Ovary (tissue), 3 donors: Measurements from ENCODE around the gene RPGRIP1L.

ENCODE experiments used
- EP300 ChIP-seq: sonication (generic); formaldehyde crosslinking; IDR thresholded peaks from one replicate; pipeline ENCODE4 v1.6.1; 2017; ENCODE audit warnings: antibody characterized with exemption
- POLR2A ChIP-seq: fragments of 450-650 bp; IDR thresholded peaks from one replicate; pipeline ENCODE4 v1.6.1; 2017; ENCODE audit warnings: antibody characterized with exemption, mild to moderate bottlenecking, moderate library complexity
- TF ChIP-seq, protein P1 (sequence below), 3 donors: fragments of 450-650 bp in 2 of 3; fragments of 200-600 bp in 1 of 3; IDR thresholded peaks; one replicate each; pipeline versions ENCODE4 v1.5.1 to v1.8.0; 2016 to 2022; ENCODE audit warnings: antibody characterized with exemption in 3 of 3, mild to moderate bottlenecking in 1 of 3
- donor health status: DM: no; HTN: no; CAD: no.

DNA sequence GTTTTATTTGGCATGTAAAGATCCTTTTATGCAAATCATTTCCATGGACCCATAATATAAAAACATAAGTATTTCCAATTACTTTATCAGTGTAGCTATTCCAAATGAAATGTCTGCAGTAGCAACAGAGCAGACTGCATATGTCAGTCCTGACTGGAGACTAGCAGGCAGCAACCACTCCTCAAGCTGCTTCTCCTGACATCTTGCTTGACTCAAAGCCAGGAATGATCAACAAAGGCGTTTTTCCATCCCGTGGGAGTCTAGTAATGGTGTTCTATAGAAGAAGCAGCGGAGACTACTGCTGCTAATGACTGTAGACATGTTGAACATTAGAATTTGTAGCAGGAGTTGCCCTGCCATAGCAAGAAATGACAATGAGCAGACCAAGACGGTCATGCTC, 127.4 kb downstream of the RPGRIP1L start:
- TF ChIP-seq, protein P1, sequence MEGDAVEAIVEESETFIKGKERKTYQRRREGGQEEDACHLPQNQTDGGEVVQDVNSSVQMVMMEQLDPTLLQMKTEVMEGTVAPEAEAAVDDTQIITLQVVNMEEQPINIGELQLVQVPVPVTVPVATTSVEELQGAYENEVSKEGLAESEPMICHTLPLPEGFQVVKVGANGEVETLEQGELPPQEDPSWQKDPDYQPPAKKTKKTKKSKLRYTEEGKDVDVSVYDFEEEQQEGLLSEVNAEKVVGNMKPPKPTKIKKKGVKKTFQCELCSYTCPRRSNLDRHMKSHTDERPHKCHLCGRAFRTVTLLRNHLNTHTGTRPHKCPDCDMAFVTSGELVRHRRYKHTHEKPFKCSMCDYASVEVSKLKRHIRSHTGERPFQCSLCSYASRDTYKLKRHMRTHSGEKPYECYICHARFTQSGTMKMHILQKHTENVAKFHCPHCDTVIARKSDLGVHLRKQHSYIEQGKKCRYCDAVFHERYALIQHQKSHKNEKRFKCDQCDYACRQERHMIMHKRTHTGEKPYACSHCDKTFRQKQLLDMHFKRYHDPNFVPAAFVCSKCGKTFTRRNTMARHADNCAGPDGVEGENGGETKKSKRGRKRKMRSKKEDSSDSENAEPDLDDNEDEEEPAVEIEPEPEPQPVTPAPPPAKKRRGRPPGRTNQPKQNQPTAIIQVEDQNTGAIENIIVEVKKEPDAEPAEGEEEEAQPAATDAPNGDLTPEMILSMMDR (IDR thresholded peaks at IDR 0.05): no peak
- no peak for TF ChIP-seq POLR2A
- no peak for TF ChIP-seq EP300
